Stimulated activated effector memory CD8-positive, alpha-beta T cell treated with anti-CD3 and anti-CD28 coated beads, Interleukin-12 subunit alpha, Interleukin-12 subunit beta, amount 100 ng/mL, for 72 hours (primary cell): ENCODE results near the gene ARHGAP15.

ENCODE experiments used
- ATAC-seq: fragments of 150-1000 bp; cut with Tn5 transposase; 2 replicates; pipeline ENCODE4 v1.10.0; 2021
- DNase-seq, 2 donors: peaks; one replicate each; pipeline ENCODE4 v3.0.0; 2021 to 2022; ENCODE audit warnings: low spot score in 2 of 2
- H3K27ac Mint-ChIP-seq: one replicate; pipeline ENCODE4 v1.8.0; 2022; ENCODE audit warnings: mild to moderate bottlenecking, mixed read lengths
- H3K36me3 Mint-ChIP-seq: one replicate; pipeline ENCODE4 v1.8.0; 2022; ENCODE audit warnings: mild to moderate bottlenecking, mixed read lengths
- H3K4me1 Mint-ChIP-seq: one replicate; pipeline ENCODE4 v1.8.0; 2022; ENCODE audit warnings: mixed read lengths
- H3K4me3 Mint-ChIP-seq: one replicate; pipeline ENCODE4 v1.8.0; 2022; ENCODE audit warnings: mild to moderate bottlenecking, mixed read lengths
- H3K9me3 Mint-ChIP-seq: one replicate; pipeline ENCODE4 v1.8.0; 2022; ENCODE audit warnings: mixed read lengths

ARHGAP15 gene

DNA sequence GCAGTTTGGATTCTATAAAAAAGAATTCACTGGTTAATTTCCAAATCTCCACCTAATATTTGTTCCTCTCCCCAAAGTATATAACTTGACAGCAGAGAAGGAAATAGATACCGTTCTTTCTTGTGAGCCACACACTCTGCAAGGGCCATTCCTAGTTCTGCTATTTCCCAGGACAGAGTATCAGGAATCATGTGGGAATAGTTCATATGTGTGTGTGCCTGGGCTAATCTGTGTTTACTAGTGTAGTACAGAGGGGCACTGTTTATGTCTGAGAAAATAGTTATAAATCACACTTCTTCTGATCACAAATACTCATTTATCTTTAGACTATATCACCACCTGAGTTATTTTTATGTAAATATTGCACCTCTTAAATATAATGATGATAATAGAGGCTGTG, 296.7 kb downstream of the ARHGAP15 start:
- ATAC-seq: no peak
- H3K4me1 Mint-ChIP-seq: peaks cover 60% of the 10 kb centered on the region
- peaks cover 6% of the 10 kb centered on the region for H3K36me3 Mint-ChIP-seq

DNA sequence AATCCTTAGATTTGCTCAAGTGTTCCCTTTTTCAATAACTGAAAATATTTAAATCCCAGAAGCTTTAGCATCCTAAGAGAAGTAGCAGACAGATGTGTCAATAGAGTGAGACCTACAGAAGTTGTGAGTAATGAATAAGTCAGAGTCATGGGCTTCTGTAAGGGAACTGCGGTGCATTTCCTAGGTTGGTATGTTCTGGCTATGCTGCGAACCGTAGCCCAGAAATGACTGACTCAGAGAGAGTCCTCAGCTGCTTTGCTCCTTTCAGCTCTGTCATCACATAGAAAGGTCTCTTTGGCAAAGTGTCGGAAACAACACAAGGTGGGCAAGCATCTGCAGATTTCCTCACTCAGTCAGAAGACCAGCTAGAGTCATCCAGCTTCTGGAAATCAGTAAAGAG, 297.1 kb downstream of the ARHGAP15 start:
- peak overlapping the region; percentile 11 for H3K27ac Mint-ChIP-seq
- peaks cover 6% of the 10 kb centered on the region for H3K36me3 Mint-ChIP-seq
- no peak overlapping the region for H3K4me3 Mint-ChIP-seq
- H3K9me3 Mint-ChIP-seq: no peaks in the 10 kb centered on the region
- peaks cover 60% of the 10 kb centered on the region for H3K4me1 Mint-ChIP-seq
- DNase-seq (no peak), ATAC-seq (peak; percentile 88)

More for the DNA sequence above, 296.7 kb downstream of the ARHGAP15 start:
- no peak overlapping the region for H3K4me3 Mint-ChIP-seq
- peak overlapping the region; percentile 11 for H3K27ac Mint-ChIP-seq
- H3K9me3 Mint-ChIP-seq: no peaks in the 10 kb centered on the region
- DNase-seq: no peak

DNA sequence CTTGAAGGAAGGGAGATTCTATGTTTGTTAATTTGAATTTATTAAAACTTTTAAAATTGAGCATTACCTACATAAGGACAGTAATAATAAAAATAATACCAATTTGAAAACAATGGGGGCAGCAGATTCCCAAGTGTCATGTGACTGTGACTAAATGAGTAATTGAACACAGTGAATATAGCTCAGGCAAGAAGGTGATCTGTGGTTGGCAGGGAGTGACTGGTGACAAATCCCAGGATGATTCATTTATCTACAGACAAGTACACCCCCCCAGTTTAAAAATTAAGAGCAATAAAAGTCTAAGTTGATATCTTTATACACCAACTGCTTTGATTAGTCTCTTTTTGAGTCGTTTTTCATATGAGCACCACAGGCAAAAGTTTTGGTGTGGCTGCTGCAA, 299.5 kb downstream of the ARHGAP15 start:
- Mint-ChIP-seq H3K9me3 (no peaks in the 10 kb centered on the region), H3K4me1 (peaks cover 61% of the 10 kb centered on the region), H3K4me3 (no peak overlapping the region), H3K27ac (peak overlapping the region; percentile 51), H3K36me3 (no peaks in the 10 kb centered on the region)
- no peak for DNase-seq
- ATAC-seq: peak; percentile 89

DNA sequence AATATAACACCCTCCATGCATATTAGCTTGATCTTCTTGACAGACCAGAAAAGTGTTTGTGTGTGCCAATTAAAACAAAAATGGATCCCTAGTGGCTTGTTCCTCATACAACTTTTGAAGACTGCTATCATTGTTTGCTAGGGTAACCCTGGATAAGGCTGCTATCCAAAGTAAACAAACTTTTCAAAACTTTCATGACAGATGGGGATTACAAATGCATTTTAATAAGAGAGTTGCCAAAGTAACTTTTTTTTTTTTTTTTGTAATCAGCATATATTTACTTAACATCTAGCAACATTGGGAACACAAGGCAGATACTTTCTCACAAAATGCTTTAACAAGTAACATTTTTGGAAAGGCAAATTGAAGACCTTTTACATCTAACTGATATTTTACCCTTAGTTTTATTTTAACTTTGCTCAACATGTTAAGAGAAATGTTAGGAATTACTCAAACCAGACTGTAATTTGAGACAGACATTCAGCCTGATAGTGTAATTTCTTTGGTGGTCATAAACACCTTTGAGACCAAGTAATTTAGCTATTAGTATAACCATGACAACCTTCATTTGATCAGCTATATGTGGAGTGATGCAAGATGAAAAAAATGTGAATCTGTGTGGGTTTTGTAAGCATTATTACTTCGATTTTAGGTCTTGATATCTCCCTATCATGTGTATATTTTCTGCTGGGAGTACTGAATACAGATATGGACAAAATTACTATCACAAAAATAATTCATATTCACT, 300.9 kb downstream of the ARHGAP15 start:
- no peaks in the 10 kb centered on the region for H3K9me3 Mint-ChIP-seq
- no peak overlapping the region for H3K4me3 Mint-ChIP-seq
- H3K27ac Mint-ChIP-seq: no peak overlapping the region
- H3K36me3 Mint-ChIP-seq: peaks cover under 1% of the 10 kb centered on the region
- no peak for ATAC-seq
- peaks cover 72% of the 10 kb centered on the region for H3K4me1 Mint-ChIP-seq
- DNase-seq: no peak

DNA sequence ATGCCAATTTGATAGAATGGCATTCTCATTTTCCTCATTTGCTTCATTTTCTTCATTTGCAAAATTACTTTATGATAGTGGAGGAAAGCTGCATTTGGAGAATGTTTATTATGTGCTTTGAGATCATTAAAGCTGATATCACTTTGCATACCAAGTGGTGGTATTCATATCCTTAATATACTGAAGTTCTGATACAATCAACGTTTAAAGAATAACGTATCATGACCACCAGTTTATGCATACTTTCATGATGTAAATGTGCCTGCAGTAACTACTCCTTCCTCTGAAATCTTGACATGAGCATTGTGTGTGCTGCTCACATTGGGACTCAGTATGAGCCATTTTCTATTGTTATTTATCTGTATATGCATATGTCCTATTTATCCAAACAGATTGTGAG, 302.1 kb downstream of the ARHGAP15 start:
- Mint-ChIP-seq H3K36me3 (peaks cover 11% of the 10 kb centered on the region), H3K9me3 (no peaks in the 10 kb centered on the region), H3K4me3 (no peak overlapping the region), H3K27ac (peak overlapping the region; percentile 29), H3K4me1 (peaks cover 67% of the 10 kb centered on the region)
- DNase-seq (no peak), ATAC-seq (no peak)

DNA sequence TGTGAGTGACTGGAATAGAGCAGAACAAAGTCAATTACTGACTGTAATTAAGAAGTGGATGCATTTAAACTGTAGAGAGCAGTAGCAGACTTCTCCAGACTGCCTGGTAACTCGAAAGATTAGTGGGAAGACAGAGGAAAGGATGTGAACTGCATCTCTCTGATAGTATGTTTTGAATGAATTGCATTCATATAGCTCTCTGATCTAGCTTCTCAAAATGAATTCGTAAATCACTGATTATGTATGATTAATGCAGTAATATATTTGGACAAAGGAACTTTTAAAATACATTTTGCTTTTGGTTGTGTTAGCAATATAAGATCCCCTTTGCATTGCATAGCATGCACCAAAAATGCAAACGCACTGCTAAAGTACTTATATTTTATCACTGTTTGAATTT, 304.0 kb downstream of the ARHGAP15 start:
- Mint-ChIP-seq H3K36me3 (peaks cover 11% of the 10 kb centered on the region), H3K9me3 (no peaks in the 10 kb centered on the region), H3K27ac (peak overlapping the region; percentile 54), H3K4me3 (no peak overlapping the region), H3K4me1 (peaks cover 55% of the 10 kb centered on the region)
- no peak for ATAC-seq
- no peak for DNase-seq

DNA sequence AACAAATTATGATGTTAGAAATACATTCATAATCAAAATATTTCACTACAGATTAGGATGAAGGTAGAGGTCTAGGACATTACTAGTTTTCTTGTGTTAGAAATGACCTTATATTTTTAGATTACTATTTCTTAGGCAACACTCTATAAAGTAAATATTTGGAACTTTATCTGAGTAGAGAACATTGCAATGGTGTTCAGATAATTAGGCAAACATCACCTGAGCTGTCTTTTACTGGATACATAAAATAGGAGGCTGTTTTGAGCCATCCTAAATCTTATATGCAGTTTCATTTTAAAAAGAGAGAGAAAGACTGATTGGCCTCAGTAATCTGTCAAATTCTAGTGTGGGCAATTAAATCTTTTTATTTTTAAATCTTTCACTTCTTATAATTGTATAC, 304.6 kb downstream of the ARHGAP15 start:
- peaks cover 13% of the 10 kb centered on the region for H3K36me3 Mint-ChIP-seq
- peak overlapping the region; percentile 20 for H3K27ac Mint-ChIP-seq
- no peak overlapping the region for H3K4me3 Mint-ChIP-seq
- no peak for ATAC-seq
- peaks cover 49% of the 10 kb centered on the region for H3K4me1 Mint-ChIP-seq
- no peak for DNase-seq
- H3K9me3 Mint-ChIP-seq: no peaks in the 10 kb centered on the region

DNA sequence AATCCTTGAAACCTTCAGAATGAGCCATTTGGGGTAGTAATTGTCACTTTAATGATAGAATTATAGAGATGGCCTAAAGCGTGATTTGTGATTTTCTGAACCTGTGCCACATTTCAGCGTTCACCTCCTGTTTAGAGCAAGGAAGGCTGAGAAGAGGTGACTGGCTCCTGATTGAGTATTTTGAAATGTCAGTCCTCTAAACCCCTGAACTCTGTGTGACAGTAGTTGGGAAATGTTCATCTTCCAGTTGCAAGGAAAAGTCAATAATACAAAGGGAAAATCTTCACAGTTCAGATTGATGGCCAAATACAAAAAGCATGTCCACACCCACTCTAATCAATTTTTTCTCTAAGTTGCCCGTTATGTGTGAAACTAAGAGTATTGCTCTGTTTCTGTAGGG, 305.2 kb downstream of the ARHGAP15 start:
- H3K4me1 Mint-ChIP-seq: peaks cover 43% of the 10 kb centered on the region

DNA sequence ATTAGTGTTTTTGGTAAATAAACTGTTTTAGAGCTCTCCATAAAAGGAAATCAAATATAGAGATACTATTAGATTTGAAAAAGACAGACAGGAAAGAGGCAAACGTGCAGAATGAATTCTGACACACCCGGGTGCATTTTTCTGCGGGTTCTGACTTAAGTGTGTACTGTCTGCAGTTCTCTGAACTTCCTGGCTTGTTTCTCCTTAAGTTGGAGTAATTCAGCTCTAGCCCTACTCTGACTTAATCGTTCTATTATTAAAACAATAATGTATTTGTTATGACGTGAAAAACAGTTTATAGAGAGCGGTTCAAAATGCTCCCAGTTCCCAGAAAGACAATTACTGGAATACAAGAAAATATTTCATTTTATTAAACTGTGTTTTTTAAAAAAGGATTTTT, 305.9 kb downstream of the ARHGAP15 start:
- Mint-ChIP-seq H3K4me1 (peaks cover 36% of the 10 kb centered on the region), H3K4me3 (peak overlapping the region; percentile 4), H3K9me3 (no peaks in the 10 kb centered on the region), H3K27ac (peak overlapping the region; percentile 20), H3K36me3 (peaks cover 20% of the 10 kb centered on the region)
- DNase-seq (no peak), ATAC-seq (no peak)

More for the DNA sequence above, 305.2 kb downstream of the ARHGAP15 start:
- peak overlapping the region; percentile 20 for H3K27ac Mint-ChIP-seq
- peaks cover 18% of the 10 kb centered on the region for H3K36me3 Mint-ChIP-seq
- H3K4me3 Mint-ChIP-seq: no peak overlapping the region
- no peaks in the 10 kb centered on the region for H3K9me3 Mint-ChIP-seq
- no peak for ATAC-seq
- no peak for DNase-seq

DNA sequence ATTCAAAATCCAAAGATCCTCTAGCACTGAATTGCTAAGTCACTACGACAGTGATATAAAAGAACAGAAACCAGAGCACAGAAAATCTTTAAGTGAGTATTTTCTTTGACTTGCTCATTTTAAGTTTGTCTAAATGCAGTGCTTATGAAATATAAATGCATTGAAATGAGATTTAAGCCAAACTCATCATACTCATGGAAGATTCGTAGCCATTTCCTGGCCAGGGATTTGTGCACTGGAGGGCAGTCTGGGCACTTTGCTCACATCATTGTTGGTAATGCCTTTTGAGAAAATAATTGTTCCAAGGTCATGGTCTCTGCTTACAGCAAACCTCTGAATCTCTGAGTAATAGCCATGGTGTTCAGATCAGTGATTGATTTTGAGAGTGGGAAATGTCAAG, 307.7 kb downstream of the ARHGAP15 start:
- Mint-ChIP-seq H3K9me3 (no peaks in the 10 kb centered on the region), H3K27ac (no peak overlapping the region), H3K4me1 (peaks cover 34% of the 10 kb centered on the region), H3K4me3 (no peak overlapping the region), H3K36me3 (peaks cover 24% of the 10 kb centered on the region)
- no peak for DNase-seq
- ATAC-seq: peak; percentile 28

DNA sequence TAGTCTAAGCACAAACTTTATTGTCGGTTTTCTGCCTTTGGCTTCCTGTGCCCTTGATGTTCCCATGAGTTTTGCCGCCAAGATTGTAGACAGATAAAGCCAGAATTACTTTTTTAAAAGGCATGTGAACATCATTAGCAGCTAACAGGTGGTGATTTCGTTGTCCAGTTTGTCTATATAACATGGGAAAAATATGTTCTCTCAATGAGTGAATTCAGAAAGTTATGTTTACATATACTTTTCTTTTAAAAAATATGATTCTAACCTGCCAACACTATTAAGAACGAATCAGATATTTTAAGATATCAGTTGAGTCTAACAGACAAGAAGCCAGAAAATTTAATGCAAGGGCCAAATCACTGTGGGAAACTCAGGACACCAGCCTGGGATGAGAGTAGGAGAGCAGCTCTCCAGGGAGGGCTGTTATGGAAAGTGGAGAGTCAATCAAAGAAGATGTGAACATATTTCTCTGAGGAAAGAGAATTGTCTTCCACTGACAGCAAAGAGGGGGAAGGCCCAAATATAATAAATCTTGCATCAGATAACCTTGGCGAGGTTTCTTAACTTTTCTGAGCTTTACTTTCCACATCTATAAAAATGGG, 311.3 kb downstream of the ARHGAP15 start:
- ATAC-seq (no peak), DNase-seq (no peak)
- H3K27ac Mint-ChIP-seq: peak overlapping the region; percentile 78
- H3K9me3 Mint-ChIP-seq: no peaks in the 10 kb centered on the region
- peaks cover 19% of the 10 kb centered on the region for H3K36me3 Mint-ChIP-seq
- peaks cover 10% of the 10 kb centered on the region for H3K4me1 Mint-ChIP-seq
- no peak overlapping the region for H3K4me3 Mint-ChIP-seq

DNA sequence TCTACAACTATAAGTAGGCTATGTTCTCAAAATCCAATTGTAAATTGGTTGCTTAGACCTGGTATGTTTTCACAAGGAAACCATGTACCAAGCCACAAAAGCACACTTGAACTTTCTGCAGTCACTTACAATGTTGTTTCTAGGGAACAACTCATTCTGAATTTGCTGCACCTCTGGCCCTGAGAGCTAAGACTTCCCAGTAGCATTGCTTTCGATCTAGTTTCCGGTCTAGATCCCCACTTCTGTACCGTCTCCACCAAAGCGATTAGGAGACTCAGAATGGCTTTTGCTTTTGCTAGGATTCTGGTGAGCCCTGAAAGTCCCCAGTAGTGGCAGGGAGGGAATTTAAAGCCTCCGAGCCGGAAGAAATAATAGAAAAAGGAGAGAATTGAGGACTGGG, 313.0 kb downstream of the ARHGAP15 start:
- Mint-ChIP-seq H3K27ac (no peak overlapping the region), H3K4me3 (no peak overlapping the region), H3K36me3 (peaks cover 12% of the 10 kb centered on the region), H3K4me1 (peaks cover 10% of the 10 kb centered on the region), H3K9me3 (no peaks in the 10 kb centered on the region)
- ATAC-seq (no peak), DNase-seq (no peak)

DNA sequence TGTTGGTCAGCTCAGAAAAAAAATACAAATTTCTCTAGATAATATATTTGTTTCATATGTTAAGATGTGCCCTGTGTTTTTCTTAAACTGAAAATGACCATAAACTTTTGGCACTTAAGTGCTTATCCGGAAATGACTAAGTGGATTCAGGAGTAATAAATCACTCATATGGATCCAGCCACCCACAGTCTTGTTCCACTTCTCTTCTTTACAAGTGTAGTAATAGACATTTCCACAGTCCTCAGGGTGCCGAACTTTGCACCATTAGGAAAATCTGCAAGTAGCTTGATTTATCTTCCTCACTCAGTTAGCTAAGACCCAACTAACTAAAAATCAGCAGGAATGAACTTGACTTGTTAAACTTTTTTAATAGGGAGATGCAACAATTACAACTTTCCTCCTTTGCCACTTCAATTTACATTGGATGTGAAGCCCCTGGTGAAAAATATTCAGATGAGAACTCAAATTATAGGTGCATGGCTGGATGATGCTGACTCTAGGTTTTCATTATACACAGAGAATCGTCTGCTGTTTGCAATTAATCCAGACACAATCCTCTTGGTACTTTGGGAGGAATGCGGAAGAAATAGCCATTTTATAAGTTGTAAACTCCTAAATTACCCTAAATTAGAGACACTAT, 322.5 kb downstream of the ARHGAP15 start:
- Mint-ChIP-seq H3K4me1 (peaks cover 57% of the 10 kb centered on the region), H3K4me3 (no peak overlapping the region), H3K36me3 (peaks cover 6% of the 10 kb centered on the region), H3K9me3 (no peaks in the 10 kb centered on the region), H3K27ac (no peak overlapping the region)
- DNase-seq (no peak), ATAC-seq (peak; percentile 76)

DNA sequence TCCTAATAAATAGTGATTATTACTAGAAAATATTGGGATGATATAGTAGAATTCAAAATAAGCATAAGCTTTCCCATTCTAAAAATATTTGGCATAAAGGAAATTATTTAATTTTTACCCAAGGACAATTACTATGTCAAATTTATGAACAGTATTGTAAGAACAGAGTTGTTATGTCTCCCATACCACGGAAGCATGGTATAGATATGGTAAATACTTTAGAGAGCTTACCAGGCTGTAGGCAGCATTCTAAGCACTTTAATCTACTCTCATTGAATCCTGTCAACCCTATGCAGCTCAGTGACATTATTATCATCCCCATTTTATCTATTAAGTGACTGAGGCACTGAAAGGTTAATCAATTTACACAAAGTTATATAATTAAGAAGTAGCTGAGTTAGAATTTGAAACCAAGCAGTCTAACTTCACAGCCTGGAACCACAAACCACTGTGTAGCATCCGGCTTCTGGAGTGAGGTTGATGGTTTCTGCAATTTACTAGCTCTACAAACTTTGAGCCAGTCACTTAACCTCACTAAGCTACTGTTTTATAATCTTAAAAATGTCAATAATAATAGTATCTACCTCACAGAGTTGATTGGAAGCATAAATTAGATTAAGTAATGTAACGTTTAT, 323.7 kb downstream of the ARHGAP15 start:
- DNase-seq: peak in 1 of 2 donors; percentile 25
- H3K9me3 Mint-ChIP-seq: no peaks in the 10 kb centered on the region
- peak overlapping the region; percentile 38 for H3K27ac Mint-ChIP-seq
- ATAC-seq: peak; percentile 98
- H3K4me3 Mint-ChIP-seq: peak overlapping the region; percentile 8
- peaks cover 51% of the 10 kb centered on the region for H3K4me1 Mint-ChIP-seq
- H3K36me3 Mint-ChIP-seq: peaks cover 1% of the 10 kb centered on the region

DNA sequence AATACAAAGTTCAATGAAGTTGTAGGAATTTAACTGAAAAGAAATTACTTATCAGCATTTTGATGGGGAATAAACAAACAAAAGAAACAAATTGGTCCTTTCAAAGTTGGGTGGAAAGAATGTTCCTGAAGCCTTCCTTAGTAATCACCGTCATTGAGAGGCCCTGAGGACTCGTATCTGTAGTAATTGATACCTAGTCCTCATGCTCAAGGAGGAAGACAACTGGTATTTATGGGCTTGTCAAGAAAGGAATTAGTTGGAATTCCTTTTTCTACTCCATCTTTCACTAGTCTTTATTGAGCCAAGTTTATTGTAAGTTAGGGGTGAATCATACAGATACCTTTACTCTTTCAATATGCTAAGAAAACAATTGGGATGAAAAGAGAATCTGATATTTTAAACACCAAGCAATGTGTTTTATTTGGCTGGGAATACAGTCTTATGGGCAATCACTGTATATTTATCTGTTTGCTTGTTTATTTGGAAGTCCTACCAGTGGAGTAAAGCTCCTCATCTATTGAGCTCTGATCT, 324.8 kb downstream of the ARHGAP15 start:
- peaks cover 43% of the 10 kb centered on the region for H3K4me1 Mint-ChIP-seq
- H3K36me3 Mint-ChIP-seq: peaks cover 5% of the 10 kb centered on the region
- no peaks in the 10 kb centered on the region for H3K9me3 Mint-ChIP-seq
- no peak overlapping the region for H3K4me3 Mint-ChIP-seq
- DNase-seq: no peak
- ATAC-seq: no peak
- H3K27ac Mint-ChIP-seq: no peak overlapping the region
